Hindlimb muscle (tissue), 1 donor: ENCODE data around the gene S100A8. TPM values are rescaled to one million over a fixed set of nuclear protein-coding genes. Genes with fewer than 3 reads are reported as not detected.
"Not testable (repeated sequence)": the region's sequence is repeated elsewhere in the genome, so short reads cannot be mapped to it uniquely, and the experiment has no call there.

Source experiments
- DNase-seq: peaks from one replicate; pipeline ENCODE4 v3.0.0-alpha.2; 2013
- polyA plus RNA-seq: library from polyadenylated mRNA; unstranded; fragments of 120-200 nt; gene quantifications from one replicate; pipeline ENCODE4 v1.2.1, GENCODE V29; 2013; ENCODE audit not compliant: insufficient read length

S100A8 gene
- polyA plus RNA-seq, 1 donor = 12.5 TPM

- DNase-seq = no peak
These were observed 30.0 kb downstream of the S100A8 start for GRCh38 chr1:153360592-153361479.

- no peak for DNase-seq
These were observed 30.7 kb downstream of the S100A8 start for GRCh38 chr1:153360190-153360589.

GRCh38 chr1:153359241-153359640 lies 31.6 kb downstream of the S100A8 start:
- no peak for DNase-seq

GRCh38 chr1:153358691-153358975 lies 32.2 kb downstream of the S100A8 start:
- no peak for DNase-seq

GRCh38 chr1:153357853-153358690 lies 32.8 kb downstream of the S100A8 start, which contains the start of gene S100A9:
Gene S100A9 (plus strand): TSS chr1:153357854. CDS start chr1:153358284, 430 bp downstream.
- no peak for DNase-seq

- no peak for DNase-seq
These were observed 33.6 kb downstream of the S100A8 start for GRCh38 chr1:153357076-153357852.

- DNase-seq = no peak
These were observed 34.3 kb downstream of the S100A8 start for GRCh38 chr1:153356392-153357075.

GRCh38 chr1:153355445-153356071 lies 35.3 kb downstream of the S100A8 start:
- DNase-seq = no peak

- no peak for DNase-seq
These were observed 36.2 kb downstream of the S100A8 start for GRCh38 chr1:153354515-153355193.

- no peak for DNase-seq
These were observed 37.5 kb downstream of the S100A8 start for GRCh38 chr1:153353226-153353947.

GRCh38 chr1:153352523-153352922 lies 38.4 kb downstream of the S100A8 start:
- peak; percentile 64 for DNase-seq

- DNase-seq = no peak
These were observed 40.4 kb downstream of the S100A8 start for GRCh38 chr1:153350321-153350957.

- DNase-seq = no peak
These were observed 41.2 kb downstream of the S100A8 start for GRCh38 chr1:153349363-153350320.

- no peak for DNase-seq
These were observed 42.1 kb downstream of the S100A8 start, which contains the start of gene PGLYRP4 for GRCh38 chr1:153348511-153349362. Gene PGLYRP4 (minus strand): TSS chr1:153348841. CDS start chr1:153347932, 909 bp downstream.

- no peak for DNase-seq
These were observed 43.0 kb downstream of the S100A8 start for GRCh38 chr1:153347856-153348255.

- not testable (repeated sequence) for DNase-seq
These were observed 43.8 kb downstream of the S100A8 start for GRCh38 chr1:153347049-153347448.

- DNase-seq = no peak
These were observed 44.7 kb downstream of the S100A8 start for GRCh38 chr1:153346077-153346723.
